SK-N-SH treated with all-trans-retinoic acid at 6 μM for 48 hours (cell line): ENCODE results near the gene APBA2.

Experiments
- ARNTL ChIP-seq: fragments of 450-650 bp; formaldehyde crosslinking; IDR thresholded peaks from 2 replicates; pipeline ENCODE4 v1.5.0; 2020; ENCODE audit warnings: low read depth, mild to moderate bottlenecking, moderate library complexity, borderline replicate concordance
- GLIS3 ChIP-seq: fragments of 250-450 bp; sonication (Bioruptor Pico); IDR thresholded peaks from 2 replicates; pipeline ENCODE4 v1.5.0; 2020; ENCODE audit warnings: mild to moderate bottlenecking, moderate library complexity
- RARB ChIP-seq: fragments of 250-450 bp; sonication (Bioruptor Pico); IDR thresholded peaks from 2 replicates; pipeline ENCODE4 v1.8.0; 2021; ENCODE audit warnings: mild to moderate bottlenecking, moderate library complexity
- TOX ChIP-seq: fragments of 250-450 bp; sonication (Bioruptor Pico); IDR thresholded peaks from 2 replicates; pipeline ENCODE4 v1.8.0; 2021; ENCODE audit warnings: mild to moderate bottlenecking, moderate library complexity, borderline replicate concordance
- ZFP30 ChIP-seq: fragments of 450-650 bp; formaldehyde crosslinking; IDR thresholded peaks from 2 replicates; pipeline ENCODE4 v1.5.0; 2022; ENCODE audit warnings: mild to moderate bottlenecking, moderate library complexity
- ZNF565 ChIP-seq: fragments of 450-650 bp; formaldehyde crosslinking; conservative IDR thresholded peaks from 2 replicates; pipeline ENCODE4 v1.5.0; 2020; ENCODE audit warnings: low read depth, mild to moderate bottlenecking, moderate library complexity
- TF ChIP-seq, protein P1 (sequence below): fragments of 250-450 bp; sonication (Bioruptor Pico); IDR thresholded peaks from 2 replicates; pipeline ENCODE4 v1.8.0; 2020; ENCODE audit warnings: mild to moderate bottlenecking, moderate library complexity, borderline replicate concordance

DNA sequence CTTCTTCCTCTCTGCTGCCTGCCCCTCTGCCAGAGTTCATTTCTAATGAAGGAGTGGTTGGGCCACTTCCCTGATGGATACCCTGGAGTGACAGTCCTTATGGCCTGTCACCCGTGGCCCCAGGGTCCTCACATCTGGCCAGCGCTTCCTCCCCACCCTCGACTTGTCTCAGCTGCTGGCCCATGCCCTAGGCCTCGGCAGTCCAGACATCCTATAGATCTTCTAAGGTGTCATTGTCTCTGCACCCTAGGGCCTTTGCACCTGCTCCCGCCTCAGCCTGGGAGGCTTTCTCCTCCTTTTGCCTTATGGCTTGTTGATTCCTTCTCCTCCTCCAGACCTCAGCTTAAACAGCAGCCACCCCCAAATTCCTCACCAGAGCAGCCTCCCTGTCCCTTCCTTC lies 202.9 kb downstream of the APBA2 start:
- TF ChIP-seq ZFP30 (no peak), ZNF565 (no peak), RARB (CRISPR knock-in tag) (no peak), TOX (CRISPR knock-in tag) (no peak), GLIS3 (CRISPR knock-in tag) (no peak), ARNTL (CRISPR knock-in tag) (no peak)
- TF ChIP-seq, protein P1, sequence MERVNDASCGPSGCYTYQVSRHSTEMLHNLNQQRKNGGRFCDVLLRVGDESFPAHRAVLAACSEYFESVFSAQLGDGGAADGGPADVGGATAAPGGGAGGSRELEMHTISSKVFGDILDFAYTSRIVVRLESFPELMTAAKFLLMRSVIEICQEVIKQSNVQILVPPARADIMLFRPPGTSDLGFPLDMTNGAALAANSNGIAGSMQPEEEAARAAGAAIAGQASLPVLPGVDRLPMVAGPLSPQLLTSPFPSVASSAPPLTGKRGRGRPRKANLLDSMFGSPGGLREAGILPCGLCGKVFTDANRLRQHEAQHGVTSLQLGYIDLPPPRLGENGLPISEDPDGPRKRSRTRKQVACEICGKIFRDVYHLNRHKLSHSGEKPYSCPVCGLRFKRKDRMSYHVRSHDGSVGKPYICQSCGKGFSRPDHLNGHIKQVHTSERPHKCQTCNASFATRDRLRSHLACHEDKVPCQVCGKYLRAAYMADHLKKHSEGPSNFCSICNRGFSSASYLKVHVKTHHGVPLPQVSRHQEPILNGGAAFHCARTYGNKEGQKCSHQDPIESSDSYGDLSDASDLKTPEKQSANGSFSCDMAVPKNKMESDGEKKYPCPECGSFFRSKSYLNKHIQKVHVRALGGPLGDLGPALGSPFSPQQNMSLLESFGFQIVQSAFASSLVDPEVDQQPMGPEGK (CRISPR knock-in tag): no peak
